HG03378 (cell line): ENCODE results near the gene CNOT9.

Source experiments
- ATAC-seq: cut with Tn5 transposase; IDR thresholded peaks from one replicate; pipeline ENCODE4 v1.9.1; 2021; ENCODE audit warnings: mild to moderate bottlenecking, moderate library complexity; ENCODE audit not compliant: unreplicated experiment

CNOT9 gene

GRCh38 chr2:218643751-218644310 lies 75.2 kb downstream of the CNOT9 start:
- ATAC-seq, result no peak

GRCh38 chr2:218644721-218645120 lies 76.1 kb downstream of the CNOT9 start:
- ATAC-seq, result no peak

GRCh38 chr2:218645126-218645525 lies 76.5 kb downstream of the CNOT9 start:
- ATAC-seq, result peak; percentile 61
